Upper lobe of left lung (tissue), 4 donors: ENCODE results near the gene IQUB.

Source experiments
- CTCF ChIP-seq, 6 experiments: fragments of 450-650 bp in 4 of 6; fragments of 200-600 bp in 2 of 6; sonication (generic) in 2 of 6; IDR thresholded peaks; one replicate each; pipeline ENCODE4 v1.5.1; 2016 to 2019; ENCODE audit warnings: antibody characterized with exemption in 6 of 6
- EP300 ChIP-seq, 4 donors: sonication (generic); formaldehyde crosslinking; IDR thresholded peaks; one replicate each; pipeline ENCODE4 v1.5.1; 2017; ENCODE audit warnings: antibody characterized with exemption in 4 of 4, control low read depth in 2 of 4
- POLR2A ChIP-seq, 4 donors: fragments of 450-650 bp; IDR thresholded peaks; one replicate each; pipeline ENCODE4 v1.5.1; 2016 to 2017; ENCODE audit warnings: antibody characterized with exemption in 4 of 4, mild to moderate bottlenecking in 2 of 4
- POLR2AphosphoS5 ChIP-seq, 2 donors: sonication (generic); formaldehyde crosslinking; IDR thresholded peaks; one replicate each; pipeline ENCODE4 v1.5.1; 2017; ENCODE audit warnings: antibody characterized with exemption in 2 of 2

- TF ChIP-seq CTCF (IDR thresholded peaks at IDR 0.05) (no peak), POLR2AphosphoS5 (IDR thresholded peaks at IDR 0.05) (no peak), POLR2A (IDR thresholded peaks at IDR 0.05) (no peak), EP300 (IDR thresholded peaks at IDR 0.05) (no peak)
Measured at GRCh38 chr7:123571187-123571586, 36.8 kb upstream of the IQUB start.
